MCF 10A (cell line): ENCODE results near the gene ANO6. TPM values are rescaled to one million over a fixed set of nuclear protein-coding genes. Genes with fewer than 3 reads are reported as not detected.

Experiments used
- BruUV-seq: library from RNA; stranded (reverse); fragments of 400-500 nt; replicated peaks from 2 replicates; lab custom pipeline; 2021; lab: Mats Ljungman, UMichigan
- CTCF ChIA-PET: fragments of 300-600 bp; sonication (Branson Sonifier 250); formaldehyde crosslinking; extraction: SDS; loops from one replicate; lab custom pipeline; 2021; ENCODE audit warnings: antibody characterized with exemption, inconsistent platforms; lab: Yijun Ruan, JAX
- POLR2A ChIA-PET: fragments of 300-600, 350-650 bp; sonication (Branson Sonifier 250); formaldehyde crosslinking; extraction: SDS; loops from one replicate; lab custom pipeline; 2020; ENCODE audit warnings: antibody characterized with exemption, inconsistent platforms; lab: Yijun Ruan, JAX
- DNase-seq: peaks from one replicate; pipeline ENCODE4 v3.0.0-alpha.2; 2018; ENCODE audit not compliant: unreplicated experiment
- H3K27ac Mint-ChIP-seq: one replicate; pipeline ENCODE4 v1.8.0; 2022; ENCODE audit warnings: mild to moderate bottlenecking, low read depth, mixed read lengths; ENCODE audit not compliant: unreplicated experiment
- H3K27me3 Mint-ChIP-seq: one replicate; pipeline ENCODE4 v1.8.0; 2022; ENCODE audit warnings: mixed read lengths; ENCODE audit not compliant: insufficient read depth, unreplicated experiment
- H3K36me3 Mint-ChIP-seq: one replicate; pipeline ENCODE4 v1.8.0; 2022; ENCODE audit warnings: mild to moderate bottlenecking, moderate library complexity, mixed read lengths; ENCODE audit not compliant: insufficient read depth, unreplicated experiment
- H3K4me1 Mint-ChIP-seq: one replicate; pipeline ENCODE4 v1.8.0; 2022; ENCODE audit warnings: mixed read lengths; ENCODE audit not compliant: insufficient read depth, unreplicated experiment
- H3K4me3 Mint-ChIP-seq: one replicate; pipeline ENCODE4 v1.8.0; 2022; ENCODE audit warnings: mild to moderate bottlenecking, moderate library complexity, mixed read lengths; ENCODE audit not compliant: unreplicated experiment
- H3K9me3 Mint-ChIP-seq: one replicate; pipeline ENCODE4 v1.8.0; 2022; ENCODE audit warnings: mixed read lengths; ENCODE audit not compliant: unreplicated experiment
- intact Hi-C: fragments of 100-400 bp; cut with micrococcal nuclease; formaldehyde crosslinking; loops from 2 replicates; pipeline ENCODE4 v1.14.1; 2022
- total RNA-seq: library from RNA; stranded (reverse); gene quantifications from 2 replicates; pipeline ENCODE4 v1.2.3, GENCODE V29; 2022
- TF ChIP-seq, protein P1 (sequence below): fragments of 200-600 bp; IDR thresholded peaks from one replicate; pipeline ENCODE4 v1.8.0; 2022; ENCODE audit warnings: antibody characterized with exemption, mild to moderate bottlenecking; ENCODE audit not compliant: unreplicated experiment

Gene ANO6
- total RNA-seq, 1 experiment from 2014 or later = 25.4 TPM

DNA sequence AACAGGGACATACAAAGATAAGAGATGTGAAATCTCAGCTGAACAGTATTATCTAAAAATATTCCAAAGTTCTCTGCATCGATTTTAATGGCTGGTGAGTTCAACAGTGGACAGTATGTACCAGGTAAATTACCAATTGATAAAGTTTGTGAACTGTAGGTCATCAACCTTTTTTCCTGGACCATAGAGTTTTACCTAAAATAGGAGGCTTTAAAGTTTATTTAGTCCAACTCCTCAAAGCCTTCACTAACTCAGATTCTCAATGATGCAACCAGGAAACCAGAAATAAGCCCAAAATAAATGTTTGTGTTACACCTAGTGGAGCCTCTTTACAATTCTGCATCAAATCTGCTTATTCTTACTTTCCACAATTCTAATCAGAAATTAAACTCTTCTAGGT is 205.8 kb downstream of the ANO6 start:
- H3K4me3 Mint-ChIP-seq = no peak overlapping the region
- ChIA-PET CTCF (interaction anchor here (0.6 kb wide), 1 partner anchor 33 kb away, joined by 5 read pairs; no protein-coding TSS in a partner anchor), POLR2A (no interaction called here)
- BruUV-seq = no TSS peak
- no peaks in the 10 kb centered on the region for H3K4me1 Mint-ChIP-seq
- no peaks in the 10 kb centered on the region for H3K27me3 Mint-ChIP-seq
- peaks cover 39% of the 10 kb centered on the region for H3K36me3 Mint-ChIP-seq
- TF ChIP-seq, protein P1, sequence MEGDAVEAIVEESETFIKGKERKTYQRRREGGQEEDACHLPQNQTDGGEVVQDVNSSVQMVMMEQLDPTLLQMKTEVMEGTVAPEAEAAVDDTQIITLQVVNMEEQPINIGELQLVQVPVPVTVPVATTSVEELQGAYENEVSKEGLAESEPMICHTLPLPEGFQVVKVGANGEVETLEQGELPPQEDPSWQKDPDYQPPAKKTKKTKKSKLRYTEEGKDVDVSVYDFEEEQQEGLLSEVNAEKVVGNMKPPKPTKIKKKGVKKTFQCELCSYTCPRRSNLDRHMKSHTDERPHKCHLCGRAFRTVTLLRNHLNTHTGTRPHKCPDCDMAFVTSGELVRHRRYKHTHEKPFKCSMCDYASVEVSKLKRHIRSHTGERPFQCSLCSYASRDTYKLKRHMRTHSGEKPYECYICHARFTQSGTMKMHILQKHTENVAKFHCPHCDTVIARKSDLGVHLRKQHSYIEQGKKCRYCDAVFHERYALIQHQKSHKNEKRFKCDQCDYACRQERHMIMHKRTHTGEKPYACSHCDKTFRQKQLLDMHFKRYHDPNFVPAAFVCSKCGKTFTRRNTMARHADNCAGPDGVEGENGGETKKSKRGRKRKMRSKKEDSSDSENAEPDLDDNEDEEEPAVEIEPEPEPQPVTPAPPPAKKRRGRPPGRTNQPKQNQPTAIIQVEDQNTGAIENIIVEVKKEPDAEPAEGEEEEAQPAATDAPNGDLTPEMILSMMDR = no peak
- H3K27ac Mint-ChIP-seq = no peak overlapping the region
- intact Hi-C loops = no loop called here
- no peaks in the 10 kb centered on the region for H3K9me3 Mint-ChIP-seq
- DNase-seq = no peak

DNA sequence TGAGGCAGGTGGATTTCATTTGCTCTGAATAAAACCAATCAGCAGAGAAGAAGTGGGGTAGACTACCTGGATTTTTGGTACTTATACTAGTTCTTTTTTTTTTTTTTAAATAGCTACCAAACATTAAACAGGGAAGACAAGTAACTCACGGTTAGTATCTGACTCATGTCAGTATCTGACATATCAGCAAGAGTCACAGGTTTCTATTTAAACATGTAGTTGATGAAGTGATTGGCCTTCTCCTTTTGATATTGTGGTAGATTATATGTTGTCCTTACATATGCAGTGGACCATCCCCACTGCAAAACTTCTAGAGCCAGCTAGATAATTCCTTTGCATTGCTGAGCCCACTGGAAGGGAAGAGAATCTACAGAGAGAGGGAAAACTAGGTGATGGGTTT is 208.0 kb downstream of the ANO6 start:
- Mint-ChIP-seq H3K4me3 (no peak overlapping the region), H3K27ac (no peak overlapping the region), H3K27me3 (no peaks in the 10 kb centered on the region), H3K4me1 (no peaks in the 10 kb centered on the region), H3K9me3 (no peaks in the 10 kb centered on the region), H3K36me3 (peaks cover 44% of the 10 kb centered on the region)
- TF ChIP-seq, protein P1 = no peak
- intact Hi-C loops = no loop called here
- BruUV-seq = no TSS peak
- ChIA-PET POLR2A (no interaction called here), CTCF (interaction anchor here (0.7 kb wide), 1 partner anchor 120 kb away, joined by 3 read pairs; no protein-coding TSS in a partner anchor)
- no peak for DNase-seq

DNA sequence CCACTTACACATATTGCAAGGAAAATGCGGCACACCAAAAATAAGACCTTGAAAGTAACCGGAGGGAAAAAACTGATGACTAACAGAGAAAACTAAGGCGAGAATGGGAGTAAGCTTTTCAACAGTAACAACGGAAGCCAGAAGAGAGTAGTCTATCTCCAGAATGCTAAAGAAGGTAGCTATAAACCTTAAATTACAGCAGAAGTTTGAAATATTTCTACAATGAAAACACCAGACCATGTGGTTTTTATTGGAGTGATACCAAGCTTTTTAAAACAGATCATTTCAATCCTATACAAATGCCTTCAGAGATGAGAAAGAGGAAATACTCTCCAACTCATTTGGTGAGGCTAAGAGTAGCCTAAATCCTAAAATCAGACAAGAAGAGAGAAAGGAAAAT is 209.5 kb downstream of the ANO6 start:
- H3K9me3 Mint-ChIP-seq = no peaks in the 10 kb centered on the region
- no peak for DNase-seq
- H3K4me3 Mint-ChIP-seq = no peak overlapping the region
- no TSS peak for BruUV-seq
- TF ChIP-seq, protein P1 = no peak
- H3K4me1 Mint-ChIP-seq = no peaks in the 10 kb centered on the region
- H3K27ac Mint-ChIP-seq = no peak overlapping the region
- intact Hi-C loops = no loop called here
- no peaks in the 10 kb centered on the region for H3K27me3 Mint-ChIP-seq
- POLR2A ChIA-PET = no interaction called here
- CTCF ChIA-PET = interaction anchor here (1.3 kb wide), 1 partner anchor 118 kb away, joined by 3 read pairs; no protein-coding TSS in a partner anchor
- H3K36me3 Mint-ChIP-seq = peaks cover 47% of the 10 kb centered on the region

DNA sequence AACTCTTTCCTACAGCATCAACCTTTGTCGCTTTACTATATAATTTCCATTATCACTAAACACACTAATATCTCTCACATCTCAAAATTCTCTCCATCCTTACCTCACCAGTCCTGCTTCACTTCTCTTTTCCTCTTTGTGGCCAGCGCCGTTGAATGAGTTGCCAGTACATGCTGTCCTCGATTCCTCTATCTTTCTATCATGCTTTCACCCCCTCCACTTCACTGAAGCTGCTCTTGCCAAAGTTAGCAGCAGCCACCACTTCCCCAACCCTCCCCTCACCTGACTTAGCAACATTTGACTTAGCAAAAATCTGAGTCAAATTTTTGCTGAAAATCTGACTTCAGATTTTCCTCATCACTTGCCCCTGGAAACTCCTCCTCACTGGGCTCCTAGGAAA is 210.4 kb downstream of the ANO6 start:
- no peak for DNase-seq
- no peak overlapping the region for H3K27ac Mint-ChIP-seq
- no TSS peak for BruUV-seq

More for the DNA sequence above, 210.4 kb downstream of the ANO6 start:
- TF ChIP-seq, protein P1 = no peak
- ChIA-PET CTCF (no interaction called here), POLR2A (no interaction called here)
- intact Hi-C loops = no loop called here
- no peak overlapping the region for H3K4me3 Mint-ChIP-seq
- H3K4me1 Mint-ChIP-seq = no peaks in the 10 kb centered on the region
- H3K9me3 Mint-ChIP-seq = no peaks in the 10 kb centered on the region
- H3K27me3 Mint-ChIP-seq = no peaks in the 10 kb centered on the region
- peaks cover 40% of the 10 kb centered on the region for H3K36me3 Mint-ChIP-seq
